ENCODE data around the gene MAB21L3. TPM values are rescaled to one million over a fixed set of nuclear protein-coding genes. Genes with fewer than 3 reads are reported as not detected.
A peak's percentile ranks its signal among the peaks of the same experiment; 100 is the strongest.

MAB21L3 gene
- total RNA-seq, 2 donors from 2014 or later = 0.12 TPM; not detected in 1

DNA sequence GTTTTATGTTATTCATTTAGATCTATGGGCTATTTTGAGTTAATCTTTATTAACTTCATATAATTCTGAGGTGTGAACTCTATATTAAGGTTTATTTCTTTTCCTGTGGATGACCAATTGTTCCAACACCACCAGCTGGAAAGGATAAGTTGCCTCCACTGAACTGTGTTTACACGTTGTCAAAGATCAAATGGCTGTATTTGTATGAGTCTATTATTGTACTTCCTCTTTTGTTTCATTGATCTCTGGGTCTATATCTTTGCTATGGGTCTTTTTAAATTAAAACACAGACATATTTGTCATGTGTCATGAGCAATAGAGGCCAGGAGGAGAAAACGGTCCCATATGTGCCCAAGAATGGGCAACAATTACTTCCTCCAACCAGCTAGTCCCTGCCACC is 5.2 kb upstream of the MAB21L3 start:
- DNase-seq = no peak
- intact Hi-C loops (cut with DNase I) = no loop called here
- no peak for ATAC-seq

DNA sequence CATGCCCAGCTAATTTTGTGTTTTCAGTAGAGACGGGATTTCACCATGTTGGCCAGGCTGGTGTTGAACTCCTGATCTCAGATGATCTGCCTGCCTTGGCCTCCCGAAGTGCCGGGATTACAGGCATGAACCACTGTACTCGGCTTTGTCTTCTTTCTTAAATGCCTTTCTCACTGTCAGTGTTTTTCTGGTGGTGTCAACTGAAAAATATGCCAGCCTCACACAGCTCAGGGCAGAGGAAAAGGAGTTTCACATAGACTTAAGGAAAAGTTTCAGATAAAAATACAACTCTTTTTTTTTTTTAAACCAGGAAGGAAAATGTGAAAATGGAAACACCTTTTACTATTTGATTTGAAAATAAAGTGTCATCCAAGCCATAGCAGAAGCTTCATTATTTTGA is 4.6 kb upstream of the MAB21L3 start:
- DNase-seq (no peak), ATAC-seq (no peak)
- intact Hi-C loops (cut with DNase I) = no loop called here

DNA sequence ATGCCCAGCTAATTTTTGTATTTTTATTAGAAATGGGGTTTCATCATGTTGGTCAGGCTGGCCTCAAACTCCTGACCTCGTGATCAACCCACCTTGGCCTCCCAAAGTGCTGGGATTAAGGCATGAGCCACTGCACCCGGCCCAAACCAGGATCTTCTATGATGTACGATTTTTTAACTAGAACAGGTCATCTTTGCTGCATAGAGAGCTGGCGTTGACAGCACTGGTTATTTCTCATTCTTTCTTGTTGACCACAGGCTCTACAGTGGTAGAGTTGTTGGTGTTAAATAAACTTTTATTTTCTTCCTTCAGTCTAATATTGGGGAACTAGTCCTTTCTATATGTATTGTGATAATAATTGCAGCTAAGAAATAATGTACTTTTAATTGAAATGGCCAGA is 3.8 kb upstream of the MAB21L3 start:
- intact Hi-C loops (cut with DNase I) = no loop called here
- ATAC-seq = no peak
- DNase-seq = no peak

DNA sequence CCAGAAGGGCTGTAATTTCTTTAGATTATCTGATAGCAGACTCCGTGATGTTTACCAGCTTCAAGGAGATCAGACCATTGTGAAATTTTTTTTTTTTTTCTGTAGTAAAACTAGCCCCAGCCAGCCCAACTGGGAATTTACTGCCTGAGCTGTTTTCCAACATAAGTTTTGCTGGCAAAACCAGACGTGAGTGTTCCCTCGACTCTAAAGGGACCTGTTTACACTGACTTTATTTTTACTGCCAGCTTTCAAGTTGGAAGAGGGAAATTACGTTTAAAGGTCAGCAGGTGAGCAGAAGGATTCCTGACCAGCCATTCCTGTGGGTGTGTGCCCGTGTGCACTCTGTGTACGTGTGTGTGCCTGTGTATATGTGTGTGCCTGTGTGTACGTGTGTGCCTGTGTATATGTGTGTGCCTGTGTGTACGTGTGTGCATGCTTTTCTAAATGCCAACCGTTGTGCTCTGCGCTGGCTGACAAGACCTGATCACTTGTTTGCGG is 374 bp downstream of the MAB21L3 start:
- no peak for ATAC-seq
- DNase-seq = no peak
- intact Hi-C loops (cut with DNase I) = no loop called here

DNA sequence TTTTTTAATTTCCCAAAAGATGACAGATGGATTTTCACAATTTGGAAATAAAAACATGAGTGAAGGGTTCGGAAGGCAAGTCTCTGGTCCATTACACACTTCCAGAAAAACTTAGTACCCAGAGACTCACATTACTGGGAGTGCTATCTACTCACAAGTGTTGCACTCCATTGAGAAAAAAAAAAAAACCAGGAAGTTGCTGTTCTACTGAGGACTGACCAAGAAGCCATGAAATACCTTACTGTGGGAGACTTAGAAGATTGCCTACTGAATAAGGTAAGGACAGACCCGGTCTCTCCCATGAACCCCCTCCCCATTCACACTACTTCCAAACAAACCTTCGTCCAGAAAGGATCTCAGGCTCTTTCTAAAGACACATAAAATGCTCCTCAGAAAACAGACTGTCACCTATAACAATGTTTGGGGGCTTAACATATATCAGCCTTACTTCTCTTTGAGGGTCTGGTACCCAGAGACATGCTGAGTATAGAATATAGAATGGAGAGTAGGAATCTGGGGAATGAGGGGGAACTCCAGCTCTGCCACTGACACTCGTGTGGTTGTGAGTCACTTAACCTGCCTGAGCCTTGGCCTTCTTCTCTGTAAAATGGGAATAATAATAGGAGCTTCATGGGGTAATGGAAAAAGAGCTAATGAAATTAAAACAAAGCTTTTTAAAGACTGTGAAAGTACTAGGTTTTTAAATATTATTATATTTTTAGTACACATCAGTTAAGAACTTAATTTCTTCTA is 1.4 kb downstream of the MAB21L3 start:
- intact Hi-C loops (cut with DNase I) = no loop called here
- no peak for ATAC-seq
- DNase-seq = no peak

DNA sequence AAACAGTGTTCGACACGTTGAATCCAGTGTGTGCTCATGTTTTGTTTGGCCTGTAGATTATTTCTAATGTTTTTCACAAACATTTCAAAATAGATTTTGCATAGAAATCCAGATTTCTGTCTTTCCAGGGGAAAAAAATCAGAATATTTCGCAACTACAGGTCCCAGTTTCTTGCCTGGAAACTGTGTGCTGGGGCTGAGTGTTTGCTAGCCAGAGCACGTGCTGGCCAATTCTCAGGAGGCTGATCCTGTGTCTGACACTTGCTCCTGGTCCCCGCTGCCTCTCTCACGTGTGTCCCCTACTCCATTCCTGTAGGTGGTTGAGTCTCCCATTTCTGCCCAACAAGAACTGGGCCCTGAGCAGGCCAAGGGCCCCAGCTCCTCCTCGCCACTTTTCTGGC is 2.4 kb downstream of the MAB21L3 start:
- DNase-seq (peak; percentile 34), ATAC-seq (peak in 1 of 2 donors; percentile 54)
- intact Hi-C loops (cut with DNase I) = no loop called here

DNA sequence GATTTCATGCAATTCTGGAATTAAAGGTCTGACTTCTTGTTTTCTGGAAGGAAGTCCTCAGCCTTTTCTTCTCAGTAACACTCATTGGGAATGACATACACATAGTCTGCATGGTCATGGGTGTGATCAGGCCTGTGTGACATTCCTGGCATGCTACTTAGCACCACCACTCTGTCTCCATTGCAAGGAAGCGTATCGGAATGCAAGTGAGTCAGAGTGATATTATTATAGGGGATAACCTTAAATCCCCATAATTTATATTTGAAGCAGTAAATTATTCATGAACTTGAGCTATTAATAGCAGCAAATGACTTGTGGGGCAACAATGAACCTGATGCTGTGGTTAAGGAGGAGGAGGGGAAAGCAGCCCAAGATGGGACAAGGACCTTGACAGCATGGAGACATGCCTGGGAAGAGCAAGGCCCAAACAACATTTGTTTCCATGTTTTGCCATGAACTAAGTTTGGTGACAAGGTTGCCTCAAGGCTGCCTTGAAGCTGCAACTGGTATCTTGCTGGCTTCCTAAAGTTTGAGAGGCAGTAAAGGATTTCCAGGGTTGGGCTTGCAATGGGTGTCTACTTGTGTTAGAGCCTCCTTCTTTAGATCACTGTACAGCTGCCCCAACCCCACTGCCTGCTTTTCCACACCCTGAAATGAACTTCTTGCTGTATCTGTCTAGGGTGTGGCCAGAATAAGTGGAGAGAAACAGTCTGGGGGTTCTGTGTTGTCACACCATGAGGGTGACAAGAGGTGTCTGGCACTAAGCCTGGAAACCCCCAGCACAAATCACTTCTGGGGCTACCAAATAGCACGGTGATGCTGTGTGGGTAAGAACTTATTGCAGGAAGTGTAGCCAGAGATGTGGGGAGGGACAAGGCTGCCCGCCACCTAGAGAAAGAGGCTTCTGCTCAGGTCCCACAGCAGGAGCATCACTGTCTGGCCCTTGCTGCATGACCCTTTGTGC is 4.6 kb downstream of the MAB21L3 start:
- DNase-seq (no peak), ATAC-seq (no peak)
- intact Hi-C loops (cut with DNase I) = no loop called here

DNA sequence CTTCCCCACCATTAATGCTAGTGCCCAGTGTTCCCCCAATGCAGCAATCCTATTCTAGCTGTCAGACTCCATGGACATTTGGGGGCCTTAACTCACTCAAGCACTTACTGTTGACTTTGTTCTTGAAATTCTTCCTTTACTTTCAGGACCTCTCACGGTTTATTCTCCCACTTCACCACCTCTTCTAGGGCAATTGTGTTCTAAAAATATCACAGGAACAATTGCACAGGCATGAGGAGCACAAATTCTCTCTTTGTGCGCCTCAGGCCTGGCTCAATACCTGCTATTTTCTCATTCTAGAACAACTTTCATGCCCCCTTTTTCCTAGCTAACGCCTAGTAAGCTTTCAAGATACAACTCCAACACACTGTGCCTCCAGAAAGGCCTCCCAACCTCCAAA is 7.3 kb downstream of the MAB21L3 start:
- no peak for ATAC-seq
- intact Hi-C loops (cut with DNase I) = no loop called here
- no peak for DNase-seq

DNA sequence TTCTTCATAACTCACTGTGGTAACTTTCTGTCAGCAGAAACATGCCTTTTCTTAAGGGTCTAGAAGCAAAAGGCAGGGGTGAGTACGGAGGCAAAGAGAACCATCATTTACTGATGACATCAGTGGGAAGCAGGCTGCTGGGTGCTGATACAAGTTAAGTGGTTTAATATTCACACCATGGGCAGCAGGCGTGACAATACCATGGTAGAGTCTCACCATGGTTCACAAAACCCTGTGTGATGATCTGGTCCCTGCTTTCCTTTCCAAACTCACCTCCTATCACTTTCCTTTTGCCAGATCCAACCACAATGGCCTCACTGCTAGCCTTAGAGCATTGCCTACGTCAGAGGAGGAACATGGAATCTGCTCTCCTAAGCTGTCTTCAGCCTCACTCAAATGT is 8.7 kb downstream of the MAB21L3 start:
- DNase-seq = no peak
- no peak for ATAC-seq
- intact Hi-C loops (cut with DNase I) = loop anchor here in 1 of 2 donors (10.0 kb wide), 1 partner anchor 315 kb away; no protein-coding TSS in a partner anchor

DNA sequence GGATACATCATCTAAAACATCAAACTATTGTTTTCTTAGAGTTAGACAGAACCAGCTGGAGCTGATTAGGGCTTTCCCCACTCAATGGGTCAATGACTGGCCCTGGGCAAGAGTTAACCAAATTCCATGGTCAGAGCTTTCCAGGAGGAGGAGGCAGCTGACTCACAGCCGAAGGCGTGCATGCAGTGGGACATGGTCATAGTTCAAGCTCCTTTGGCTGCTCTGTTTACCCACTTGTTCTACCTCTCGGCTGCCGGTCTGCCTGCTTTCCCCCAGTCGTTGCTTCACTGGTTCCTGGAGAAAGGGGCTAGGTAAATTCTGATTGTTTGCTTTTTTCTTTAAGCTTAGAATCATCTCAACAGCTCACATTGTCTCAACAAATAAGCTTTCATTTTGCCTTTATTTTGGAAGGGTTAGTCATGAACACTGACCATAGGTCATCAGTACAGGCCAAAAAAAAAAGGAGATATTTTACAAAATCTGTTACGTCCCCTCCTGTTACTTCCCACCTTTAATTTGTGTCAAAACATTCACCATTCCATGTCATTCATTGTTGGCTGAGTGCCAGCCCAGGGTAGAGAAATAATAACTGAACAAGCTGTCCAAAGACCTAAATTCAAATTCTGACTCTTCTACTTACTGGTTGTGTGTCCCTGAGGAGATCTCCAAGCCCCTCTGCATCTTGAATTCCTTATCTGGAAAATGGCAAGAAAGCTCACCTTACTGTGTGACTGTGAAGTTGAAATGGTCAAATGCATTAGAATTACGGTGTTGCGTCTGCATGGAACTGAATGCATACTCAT is 12.0 kb downstream of the MAB21L3 start:
- peak in 1 of 2 donors; percentile 87 for ATAC-seq
- intact Hi-C loops (cut with DNase I) = loop anchor here in 1 of 2 donors (10.0 kb wide), 1 partner anchor 318 kb away; no protein-coding TSS in a partner anchor
- no peak for DNase-seq

DNA sequence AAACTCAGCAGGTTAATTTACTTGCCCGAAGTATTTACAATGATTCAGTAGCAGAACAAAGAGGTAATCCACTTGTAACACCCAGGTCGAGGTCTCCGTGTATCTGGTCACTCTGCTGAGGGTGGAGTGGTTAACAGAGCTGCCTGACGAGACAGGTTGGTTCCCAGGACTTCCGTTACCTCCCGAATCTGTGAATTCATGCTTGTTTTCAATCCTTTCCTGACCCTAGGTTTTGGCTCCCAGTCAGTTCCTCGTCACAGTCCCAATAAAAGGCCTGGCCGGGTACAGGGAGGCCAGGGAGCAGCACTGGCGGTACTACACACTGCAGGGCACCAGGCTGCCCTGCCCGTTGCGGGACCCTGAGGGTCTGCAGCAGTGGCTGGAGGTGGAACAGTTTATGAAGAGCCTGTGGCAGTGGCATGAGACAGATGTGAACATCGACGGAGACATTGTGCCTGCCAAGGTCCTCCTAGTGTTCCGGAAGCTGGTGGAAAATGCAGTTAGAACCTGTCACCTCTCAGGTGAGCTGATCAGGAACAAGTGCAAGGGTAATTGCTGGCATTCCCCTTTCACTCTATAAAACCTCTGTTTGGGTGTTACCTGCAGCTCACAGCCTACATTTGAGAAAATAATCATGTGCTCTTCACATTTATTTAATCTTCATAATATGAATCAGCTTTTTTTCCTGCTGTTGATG is 12.8 kb downstream of the MAB21L3 start:
- DNase-seq (no peak), ATAC-seq (no peak)
- intact Hi-C loops (cut with DNase I) = loop anchor here in 1 of 2 donors (10.0 kb wide), 1 partner anchor 319 kb away; no protein-coding TSS in a partner anchor

DNA sequence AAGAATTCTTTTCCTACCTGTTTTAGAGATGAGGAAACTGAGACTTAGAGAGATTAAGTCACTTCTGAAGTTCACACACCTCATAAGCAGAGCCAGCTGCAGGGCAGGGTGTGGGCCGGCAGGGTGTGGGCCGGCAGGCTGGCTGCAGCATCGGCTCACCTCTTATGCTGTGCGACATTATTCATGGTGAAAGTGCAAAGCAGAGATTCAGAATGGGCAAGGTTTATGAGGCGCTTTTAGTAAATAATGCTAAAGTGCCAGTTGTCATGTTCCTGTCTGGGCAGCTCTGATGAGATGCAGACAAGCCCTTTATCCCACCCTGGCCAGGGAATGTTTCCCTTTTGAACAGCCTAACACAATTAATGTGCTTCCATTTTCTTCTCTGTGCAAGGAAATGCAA is 14.6 kb downstream of the MAB21L3 start:
- no peak for ATAC-seq
- no peak for DNase-seq
- intact Hi-C loops (cut with DNase I) = loop anchor here in 1 of 2 donors (10.0 kb wide), 1 partner anchor 321 kb away; no protein-coding TSS in a partner anchor

DNA sequence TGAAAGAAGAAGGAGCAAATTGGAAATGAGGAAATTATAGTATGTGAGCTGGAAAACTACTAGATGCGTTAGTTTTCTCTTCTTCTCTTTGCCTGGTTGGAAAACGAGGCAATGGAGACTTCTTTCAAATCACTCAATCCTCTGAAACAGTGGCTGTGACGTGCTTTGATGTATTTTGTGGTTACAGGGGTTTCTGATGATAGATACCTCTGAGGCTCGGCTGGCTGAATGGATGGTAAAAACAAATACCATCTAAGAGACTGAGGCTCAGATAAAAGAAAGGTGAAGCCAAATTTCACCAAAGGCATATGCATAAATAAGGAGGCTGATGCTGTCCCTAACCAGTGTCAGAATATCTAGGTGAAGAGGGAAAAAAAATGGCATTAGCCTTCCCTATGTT is 15.1 kb downstream of the MAB21L3 start:
- intact Hi-C loops (cut with DNase I) = loop anchor here in 1 of 2 donors (10.0 kb wide), 1 partner anchor 321 kb away; no protein-coding TSS in a partner anchor
- ATAC-seq (no peak), DNase-seq (no peak)

DNA sequence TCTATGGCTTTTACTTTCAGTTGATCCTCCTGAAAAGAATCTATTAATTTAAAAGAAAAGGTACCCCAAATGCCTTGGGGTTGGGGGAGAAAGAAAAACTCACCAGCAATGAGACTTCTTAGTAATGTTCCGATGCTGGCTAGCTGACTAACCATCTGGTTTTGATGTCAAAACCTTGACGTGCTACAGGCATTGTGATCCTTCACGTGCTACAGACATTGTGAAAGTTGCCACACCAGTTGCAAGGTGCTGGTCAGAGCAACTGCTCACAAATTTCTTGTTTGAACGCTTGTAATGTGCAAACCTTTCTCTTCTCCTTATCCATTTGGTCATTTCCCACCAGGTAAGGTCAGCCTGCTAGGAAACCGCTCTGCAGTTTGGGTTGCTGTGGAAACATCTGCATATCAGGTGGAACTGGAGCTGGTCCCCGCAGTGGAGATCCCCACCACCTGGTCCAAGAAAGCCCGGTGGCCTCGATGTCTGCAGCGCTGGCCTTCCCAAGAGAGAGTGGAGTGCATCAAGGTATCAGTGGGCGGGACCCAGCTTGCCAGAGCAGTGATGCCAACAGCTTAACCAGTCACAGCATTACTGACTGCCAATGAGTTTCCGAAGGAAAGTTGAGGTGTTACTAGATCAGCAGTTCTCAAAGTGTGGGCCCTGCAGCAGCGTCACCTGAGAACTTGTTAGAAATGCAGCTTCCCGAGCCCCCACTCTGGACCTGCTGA is 16.1 kb downstream of the MAB21L3 start:
- intact Hi-C loops (cut with DNase I) = loop anchor here in 1 of 2 donors (10.0 kb wide), 1 partner anchor 322 kb away; no protein-coding TSS in a partner anchor

DNA sequence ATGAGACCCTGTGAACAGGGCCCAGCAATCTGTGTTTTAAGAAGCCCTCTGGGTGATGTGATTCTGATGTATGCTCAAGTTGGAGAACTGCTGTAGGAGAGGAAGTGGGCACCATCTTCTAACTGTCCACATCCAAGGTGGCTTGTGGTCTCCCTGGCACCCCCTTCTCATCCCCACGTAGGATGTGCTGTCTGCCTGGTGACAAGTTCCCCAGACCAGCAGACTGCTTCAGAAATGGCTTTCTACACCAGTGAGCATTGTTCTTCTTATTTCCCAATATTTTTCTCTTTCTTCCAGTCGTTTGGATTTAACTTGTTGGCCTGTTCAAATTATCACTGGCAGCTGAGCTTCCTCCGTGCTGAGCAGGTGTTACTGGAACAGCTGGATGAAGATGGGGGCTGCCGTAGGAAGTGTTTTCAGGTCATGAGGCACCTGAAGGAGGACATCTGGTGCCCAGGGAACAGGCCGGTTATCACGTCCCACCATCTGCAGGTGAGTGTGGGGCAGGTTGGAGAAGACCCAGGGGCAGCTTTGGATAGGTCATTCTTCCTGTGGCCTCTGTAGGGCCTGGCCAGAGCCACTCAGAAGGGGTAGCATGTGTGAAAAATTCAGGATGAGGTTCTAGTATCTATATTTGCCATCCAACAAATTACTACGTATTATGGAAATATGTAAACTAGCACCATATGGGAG is 16.8 kb downstream of the MAB21L3 start:
- intact Hi-C loops (cut with DNase I) = loop anchor here in 1 of 2 donors (10.0 kb wide), 1 partner anchor 323 kb away; no protein-coding TSS in a partner anchor
- ATAC-seq = no peak

More for the DNA sequence above, 16.1 kb downstream of the MAB21L3 start:
- DNase-seq (no peak), ATAC-seq (no peak)

DNA sequence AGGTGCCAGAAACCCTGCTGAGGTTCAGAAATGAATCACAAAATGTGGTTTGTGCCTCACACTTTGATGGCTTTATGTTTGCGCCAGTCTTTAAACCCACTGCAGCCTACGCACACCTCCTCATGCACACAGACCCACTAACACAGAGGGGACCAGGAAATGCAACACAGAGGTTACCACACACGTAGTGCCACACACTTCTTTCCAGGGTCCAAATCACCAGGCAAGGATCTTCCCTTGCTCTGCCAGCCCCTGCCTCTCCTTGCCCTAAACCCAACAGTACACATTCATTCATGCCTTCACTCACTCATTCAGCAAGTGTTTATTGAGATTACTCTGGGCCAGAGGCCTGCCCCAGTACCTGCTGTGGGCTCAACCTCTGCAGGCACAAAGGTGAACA is 17.5 kb downstream of the MAB21L3 start:
- intact Hi-C loops (cut with DNase I) = loop anchor here in 1 of 2 donors (10.0 kb wide), 1 partner anchor 324 kb away; no protein-coding TSS in a partner anchor
- ATAC-seq (no peak), DNase-seq (no peak)

More for the DNA sequence above, 16.8 kb downstream of the MAB21L3 start:
- DNase-seq = no peak

DNA sequence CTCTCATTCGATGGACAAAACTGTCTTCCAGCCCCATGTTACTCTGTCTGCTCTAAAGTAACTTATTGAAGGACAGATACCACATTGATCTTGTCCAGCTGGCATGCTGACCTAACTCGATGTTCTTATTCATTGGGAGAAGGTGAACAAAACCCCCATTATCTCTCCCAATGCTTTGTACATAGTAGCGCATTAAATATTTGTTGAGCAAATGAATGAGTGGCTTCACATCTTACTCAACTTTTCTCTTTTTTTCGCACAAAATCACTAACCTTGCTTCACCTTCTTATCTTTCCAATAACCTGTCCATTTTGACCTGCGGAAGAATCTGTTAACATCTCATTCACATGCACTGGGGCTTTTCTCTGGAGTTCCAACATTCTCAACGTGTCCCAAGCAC is 18.3 kb downstream of the MAB21L3 start:
- ATAC-seq (no peak), DNase-seq (no peak)
- intact Hi-C loops (cut with DNase I) = loop anchor here in 1 of 2 donors (10.0 kb wide), 1 partner anchor 325 kb away; no protein-coding TSS in a partner anchor

Data from left cardiac atrium (tissue), 4 donors.